ENCODE measurements around the gene GNAT3.

Gene GNAT3

GRCh38 chr7:80511964-80512363, at the start of gene GNAT3:
TSS of gene GNAT3 (minus strand) at chr7:80512064. CDS start at chr7:80511926, 138 bp downstream.
- no peak for DNase-seq (ENCODE audit: low read depth)

- no peak for DNase-seq (ENCODE audit: low read depth)
Measured at GRCh38 chr7:80558116-80558515, 46.3 kb upstream of the GNAT3 start.

GRCh38 chr7:80552031-80552694, 40.3 kb upstream of the GNAT3 start:
- no peak for DNase-seq (ENCODE audit: low read depth)

- no peak for DNase-seq (ENCODE audit: low read depth)
Measured at GRCh38 chr7:80550005-80550404, 38.1 kb upstream of the GNAT3 start.

- no peak for DNase-seq (ENCODE audit: low read depth)
Measured at GRCh38 chr7:80548840-80549530, 37.1 kb upstream of the GNAT3 start.

GRCh38 chr7:80542398-80542797, 30.5 kb upstream of the GNAT3 start:
- peak; percentile 76 for DNase-seq (ENCODE audit: low read depth)

- no peak for DNase-seq (ENCODE audit: low read depth)
Measured at GRCh38 chr7:80540836-80541235, 29.0 kb upstream of the GNAT3 start.

- DNase-seq (ENCODE audit: low read depth) = no peak
Measured at GRCh38 chr7:80537091-80537490, 25.2 kb upstream of the GNAT3 start.

- no peak for DNase-seq (ENCODE audit: low read depth)
Measured at GRCh38 chr7:80536426-80536825, 24.6 kb upstream of the GNAT3 start.

- DNase-seq (ENCODE audit: low read depth) = no peak
Measured at GRCh38 chr7:80533287-80533686, 21.4 kb upstream of the GNAT3 start.

- DNase-seq (ENCODE audit: low read depth) = no peak
Measured at GRCh38 chr7:80532153-80532552, 20.3 kb upstream of the GNAT3 start.

- DNase-seq (ENCODE audit: low read depth) = no peak
Measured at GRCh38 chr7:80530136-80530535, 18.3 kb upstream of the GNAT3 start.

- DNase-seq (ENCODE audit: low read depth) = no peak
Measured at GRCh38 chr7:80529362-80529761, 17.5 kb upstream of the GNAT3 start.

- no peak for DNase-seq (ENCODE audit: low read depth)
Measured at GRCh38 chr7:80528689-80529088, 16.8 kb upstream of the GNAT3 start.

GRCh38 chr7:80526472-80526871, 14.6 kb upstream of the GNAT3 start:
- no peak for DNase-seq (ENCODE audit: low read depth)

GRCh38 chr7:80524693-80525092, 12.8 kb upstream of the GNAT3 start:
- DNase-seq (ENCODE audit: low read depth) = no peak

GRCh38 chr7:80521809-80522208, 9.9 kb upstream of the GNAT3 start:
- no peak for DNase-seq (ENCODE audit: low read depth)

- no peak for DNase-seq (ENCODE audit: low read depth)
Measured at GRCh38 chr7:80520199-80520598, 8.3 kb upstream of the GNAT3 start.

- no peak for DNase-seq (ENCODE audit: low read depth)
Measured at GRCh38 chr7:80517282-80517747, 5.5 kb upstream of the GNAT3 start.

- DNase-seq (ENCODE audit: low read depth) = no peak
Measured at GRCh38 chr7:80515298-80515697, 3.4 kb upstream of the GNAT3 start.

- DNase-seq (ENCODE audit: low read depth) = no peak
Measured at GRCh38 chr7:80510021-80510420, 1.8 kb downstream of the GNAT3 start.

GRCh38 chr7:80508440-80508839, 3.4 kb downstream of the GNAT3 start:
- DNase-seq (ENCODE audit: low read depth) = no peak

GRCh38 chr7:80505900-80506500, 5.9 kb downstream of the GNAT3 start:
- DNase-seq (ENCODE audit: low read depth) = no peak
